SK-N-SH (cell line): ENCODE results near the gene AFAP1.

Experiments
- EP300 ChIP-seq, 2 experiments: IDR thresholded peaks; 2 replicates each; pipeline versions ENCODE4 v1.4.0 to v1.6.1; 2012; ENCODE audit warnings: borderline replicate concordance in 1 of 2, low read depth in 1 of 2, low read length in 1 of 2
- FOXJ3 ChIP-seq: sonication (generic); formaldehyde crosslinking; IDR thresholded peaks from 2 replicates; pipeline ENCODE4 v1.5.1; 2020; ENCODE audit warnings: mild to moderate bottlenecking, missing genetic modification reagents
- FOXM1 ChIP-seq: IDR thresholded peaks from 2 replicates; pipeline ENCODE4 v1.4.0; 2012; ENCODE audit warnings: low read depth, mild to moderate bottlenecking
- RAD21 ChIP-seq: IDR thresholded peaks from 2 replicates; pipeline ENCODE4 v1.6.1; 2012; ENCODE audit warnings: mild to moderate bottlenecking, low read length
- TF ChIP-seq, protein P1 (sequence below): fragments of 200-600 bp; sonication (generic); IDR thresholded peaks from 2 replicates; pipeline ENCODE4 v1.6.1; 2017; ENCODE audit warnings: antibody characterized with exemption, mild to moderate bottlenecking, moderate library complexity
- TF ChIP-seq, protein P2 (sequence below): IDR thresholded peaks from 2 replicates; pipeline ENCODE4 v1.6.1; 2012; ENCODE audit warnings: mild to moderate bottlenecking, low read depth, low read length, moderate library complexity

GRCh38 chr4:7710576-7711306 is 228.9 kb downstream of the AFAP1 start:
- TF ChIP-seq RAD21 = no peak
- TF ChIP-seq, protein P1, sequence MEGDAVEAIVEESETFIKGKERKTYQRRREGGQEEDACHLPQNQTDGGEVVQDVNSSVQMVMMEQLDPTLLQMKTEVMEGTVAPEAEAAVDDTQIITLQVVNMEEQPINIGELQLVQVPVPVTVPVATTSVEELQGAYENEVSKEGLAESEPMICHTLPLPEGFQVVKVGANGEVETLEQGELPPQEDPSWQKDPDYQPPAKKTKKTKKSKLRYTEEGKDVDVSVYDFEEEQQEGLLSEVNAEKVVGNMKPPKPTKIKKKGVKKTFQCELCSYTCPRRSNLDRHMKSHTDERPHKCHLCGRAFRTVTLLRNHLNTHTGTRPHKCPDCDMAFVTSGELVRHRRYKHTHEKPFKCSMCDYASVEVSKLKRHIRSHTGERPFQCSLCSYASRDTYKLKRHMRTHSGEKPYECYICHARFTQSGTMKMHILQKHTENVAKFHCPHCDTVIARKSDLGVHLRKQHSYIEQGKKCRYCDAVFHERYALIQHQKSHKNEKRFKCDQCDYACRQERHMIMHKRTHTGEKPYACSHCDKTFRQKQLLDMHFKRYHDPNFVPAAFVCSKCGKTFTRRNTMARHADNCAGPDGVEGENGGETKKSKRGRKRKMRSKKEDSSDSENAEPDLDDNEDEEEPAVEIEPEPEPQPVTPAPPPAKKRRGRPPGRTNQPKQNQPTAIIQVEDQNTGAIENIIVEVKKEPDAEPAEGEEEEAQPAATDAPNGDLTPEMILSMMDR = no peak
- TF ChIP-seq, protein P2, sequence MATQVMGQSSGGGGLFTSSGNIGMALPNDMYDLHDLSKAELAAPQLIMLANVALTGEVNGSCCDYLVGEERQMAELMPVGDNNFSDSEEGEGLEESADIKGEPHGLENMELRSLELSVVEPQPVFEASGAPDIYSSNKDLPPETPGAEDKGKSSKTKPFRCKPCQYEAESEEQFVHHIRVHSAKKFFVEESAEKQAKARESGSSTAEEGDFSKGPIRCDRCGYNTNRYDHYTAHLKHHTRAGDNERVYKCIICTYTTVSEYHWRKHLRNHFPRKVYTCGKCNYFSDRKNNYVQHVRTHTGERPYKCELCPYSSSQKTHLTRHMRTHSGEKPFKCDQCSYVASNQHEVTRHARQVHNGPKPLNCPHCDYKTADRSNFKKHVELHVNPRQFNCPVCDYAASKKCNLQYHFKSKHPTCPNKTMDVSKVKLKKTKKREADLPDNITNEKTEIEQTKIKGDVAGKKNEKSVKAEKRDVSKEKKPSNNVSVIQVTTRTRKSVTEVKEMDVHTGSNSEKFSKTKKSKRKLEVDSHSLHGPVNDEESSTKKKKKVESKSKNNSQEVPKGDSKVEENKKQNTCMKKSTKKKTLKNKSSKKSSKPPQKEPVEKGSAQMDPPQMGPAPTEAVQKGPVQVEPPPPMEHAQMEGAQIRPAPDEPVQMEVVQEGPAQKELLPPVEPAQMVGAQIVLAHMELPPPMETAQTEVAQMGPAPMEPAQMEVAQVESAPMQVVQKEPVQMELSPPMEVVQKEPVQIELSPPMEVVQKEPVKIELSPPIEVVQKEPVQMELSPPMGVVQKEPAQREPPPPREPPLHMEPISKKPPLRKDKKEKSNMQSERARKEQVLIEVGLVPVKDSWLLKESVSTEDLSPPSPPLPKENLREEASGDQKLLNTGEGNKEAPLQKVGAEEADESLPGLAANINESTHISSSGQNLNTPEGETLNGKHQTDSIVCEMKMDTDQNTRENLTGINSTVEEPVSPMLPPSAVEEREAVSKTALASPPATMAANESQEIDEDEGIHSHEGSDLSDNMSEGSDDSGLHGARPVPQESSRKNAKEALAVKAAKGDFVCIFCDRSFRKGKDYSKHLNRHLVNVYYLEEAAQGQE = no peak
- no peak for TF ChIP-seq FOXM1
- TF ChIP-seq FOXJ3 (CRISPR knock-in tag) = no peak
- TF ChIP-seq EP300 (IDR thresholded peaks at IDR 0.05; ENCODE audit: borderline replicate concordance in 1 of 2, low read depth in 1 of 2, low read length in 1 of 2) = no peak
